Globus pallidus (tissue), 1 donor: ENCODE data around the gene SCIN.
"Not testable (repeated sequence)": the region's sequence is repeated elsewhere in the genome, so short reads cannot be mapped to it uniquely, and the experiment has no call there.

ENCODE experiments used
- DNase-seq: peaks from one replicate; pipeline ENCODE4 v3.0.0-alpha.2; 2015; ENCODE audit warnings: low spot score

SCIN gene

GRCh38 chr7:12647364-12648219 lies 77.1 kb downstream of the SCIN start:
- no peak for DNase-seq

GRCh38 chr7:12648704-12649261 lies 78.3 kb downstream of the SCIN start:
- DNase-seq, result no peak

DNA sequence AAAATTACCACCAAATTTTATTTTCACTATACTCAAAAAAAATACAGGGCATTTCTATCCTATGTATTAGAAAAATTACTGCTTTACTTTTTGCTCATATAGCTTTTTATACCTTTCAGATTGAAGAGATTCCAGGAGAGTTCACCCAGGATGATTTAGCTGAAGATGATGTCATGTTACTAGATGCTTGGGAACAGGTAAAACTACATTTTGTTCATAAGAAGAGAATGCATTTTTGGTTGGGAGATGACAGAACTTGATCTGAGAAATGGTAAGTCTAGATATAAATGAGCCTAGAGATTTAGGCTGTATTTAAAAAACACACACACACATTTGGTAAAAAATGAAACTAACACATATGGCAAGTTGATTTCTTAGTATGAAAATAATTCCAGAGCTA lies 78.8 kb downstream of the SCIN start:
- DNase-seq, result no peak

DNA sequence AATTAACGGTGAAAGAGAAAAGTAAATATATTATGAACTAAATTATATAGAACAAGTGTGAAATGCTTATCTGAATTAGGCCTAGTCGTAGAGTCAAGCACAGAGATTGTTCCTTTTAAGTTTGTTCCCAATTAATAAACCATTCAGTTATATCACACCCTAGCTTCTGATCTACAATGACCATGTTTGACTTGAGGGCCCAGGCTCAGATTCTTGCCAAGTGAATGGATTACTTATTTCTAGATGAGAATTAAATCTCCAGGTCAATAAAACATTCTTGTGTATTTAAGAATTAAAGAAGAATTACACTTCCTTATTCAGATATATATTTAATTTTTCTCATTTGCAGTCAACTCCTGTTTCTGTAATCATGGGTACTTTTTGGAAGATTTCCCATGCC lies 79.6 kb downstream of the SCIN start:
- no peak for DNase-seq

DNA sequence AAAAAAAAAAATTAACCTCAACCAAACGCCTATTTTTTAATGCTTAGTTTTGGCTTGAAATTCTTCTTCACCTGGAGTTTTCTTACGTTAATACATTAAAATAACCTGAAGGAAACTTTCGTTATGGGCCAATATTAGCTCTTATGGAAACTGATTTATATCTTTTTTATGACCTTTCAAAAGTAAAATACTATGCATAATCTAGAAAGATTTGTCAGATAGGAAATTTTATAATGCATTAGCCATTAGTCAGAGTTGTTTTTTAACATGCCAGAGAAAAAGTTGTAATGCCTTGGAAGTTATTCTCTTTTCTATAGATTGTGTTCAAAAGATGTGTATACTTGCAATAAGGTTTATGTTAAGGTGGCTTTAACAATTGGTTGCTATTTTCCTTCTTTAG lies 82.6 kb downstream of the SCIN start:
- no peak for DNase-seq

GRCh38 chr7:12653518-12653917 lies 83.0 kb downstream of the SCIN start:
- no peak for DNase-seq

- no peak for DNase-seq
Observed at GRCh38 chr7:12655161-12655560, 84.6 kb downstream of the SCIN start.

GRCh38 chr7:12660423-12660822 lies 89.9 kb downstream of the SCIN start:
- not testable (repeated sequence) for DNase-seq

DNA sequence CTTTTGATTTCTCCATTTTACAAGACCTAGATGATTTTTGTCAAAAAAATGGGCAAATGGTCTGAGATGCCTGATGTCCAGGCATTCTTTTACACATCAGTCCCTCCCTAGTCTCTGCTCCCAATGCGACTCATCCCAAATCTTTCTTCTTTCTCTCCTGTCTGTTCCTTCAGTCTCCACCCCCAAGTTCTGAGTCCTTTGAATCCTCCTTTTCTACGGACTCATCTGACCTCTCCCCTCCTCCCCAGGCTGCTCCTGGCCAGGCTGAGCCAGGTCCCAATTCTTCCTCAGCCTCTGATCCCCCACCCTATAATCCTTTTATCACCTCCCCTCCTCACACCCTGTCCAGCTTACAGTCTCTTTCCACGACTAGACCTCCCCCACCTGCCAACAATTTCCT lies 90.5 kb downstream of the SCIN start:
- not testable (repeated sequence) for DNase-seq

DNA sequence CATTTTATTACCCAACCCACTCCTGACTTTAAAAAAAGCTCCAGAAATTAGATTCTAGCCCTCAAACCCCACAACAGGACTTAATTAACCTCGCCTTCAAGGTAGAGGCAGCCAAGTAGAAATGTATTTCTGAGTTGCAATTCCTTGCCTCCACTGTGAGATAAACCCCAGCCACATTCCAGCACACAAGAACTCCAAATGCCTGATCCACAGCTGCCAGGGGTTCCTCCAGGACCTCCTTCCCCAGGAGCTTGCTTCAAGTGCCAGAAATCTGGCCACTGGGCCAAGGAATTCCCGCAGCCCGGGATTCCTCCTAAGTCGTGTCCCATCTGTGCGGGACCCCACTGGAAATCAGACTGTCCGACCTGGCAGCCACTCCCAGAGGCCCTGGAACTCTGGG lies 91.1 kb downstream of the SCIN start:
- DNase-seq, result no peak

DNA sequence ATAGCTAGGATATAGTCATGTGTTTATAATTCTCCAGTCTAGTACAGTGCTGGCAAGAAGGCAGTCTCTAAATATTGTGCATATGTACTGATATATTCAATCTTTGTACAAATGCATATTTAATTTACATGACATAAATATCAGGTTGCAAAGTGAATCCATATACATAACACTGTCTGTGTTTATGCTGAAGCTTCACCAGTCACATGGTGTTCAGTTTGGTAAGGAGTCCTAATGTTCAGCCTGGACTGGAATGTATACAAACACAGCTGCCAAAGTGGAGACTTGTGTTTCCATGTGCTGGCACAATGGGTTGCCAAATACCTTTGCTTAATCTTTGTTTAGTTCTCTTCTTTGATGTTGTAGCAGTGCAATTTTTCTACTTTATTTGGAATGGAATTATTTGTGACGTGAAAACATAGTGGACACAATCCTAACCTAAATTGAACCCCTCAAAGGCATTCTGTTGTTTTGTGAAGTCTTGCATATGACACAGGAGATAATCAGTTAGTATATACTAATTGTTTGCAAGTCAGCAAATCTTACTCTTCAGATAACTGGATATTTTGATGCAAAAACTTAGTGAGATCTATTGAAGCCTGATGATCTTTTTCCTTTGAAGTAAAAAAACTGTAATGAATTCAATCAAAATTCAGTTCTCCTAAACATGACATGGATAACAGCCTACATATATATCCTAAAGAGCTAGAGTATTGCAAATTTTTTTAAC lies 99.6 kb downstream of the SCIN start:
- no peak for DNase-seq

DNA sequence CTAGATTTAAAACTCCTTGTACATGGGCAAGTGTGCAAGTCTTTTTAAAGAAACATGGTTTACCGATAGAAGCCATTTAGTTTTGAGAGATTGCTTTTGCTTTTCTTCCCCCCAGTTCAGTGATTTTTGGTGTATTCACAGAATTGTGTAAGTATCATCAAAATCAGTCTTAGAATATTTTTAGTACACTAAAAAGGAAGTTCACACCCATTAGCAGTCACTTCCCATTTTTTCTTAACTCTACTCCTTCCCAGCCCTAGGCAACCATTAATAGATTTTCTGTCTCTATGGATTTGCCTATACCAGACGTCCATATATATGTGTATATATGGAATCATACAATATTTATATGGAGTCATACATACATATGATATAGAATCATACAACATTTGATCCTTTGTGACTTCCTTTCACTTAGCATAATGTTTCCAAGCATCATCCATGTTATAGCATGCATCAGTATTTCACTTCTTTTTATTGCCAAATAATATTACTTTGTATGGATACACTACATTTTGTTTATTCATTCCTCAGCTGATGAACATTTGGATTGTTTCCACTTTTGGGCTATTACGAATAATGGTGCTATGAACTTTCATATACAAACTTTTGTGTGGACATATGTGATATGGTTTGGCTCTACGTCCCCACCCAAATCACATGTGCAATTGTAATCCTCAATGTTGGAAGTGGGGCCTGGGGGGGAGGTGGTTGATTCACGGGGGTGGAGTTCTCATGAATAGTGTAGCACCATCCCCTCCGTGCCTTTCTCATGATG lies 100.4 kb downstream of the SCIN start:
- no peak for DNase-seq

GRCh38 chr7:12673436-12673835 lies 102.9 kb downstream of the SCIN start:
- DNase-seq, result not testable (repeated sequence)

DNA sequence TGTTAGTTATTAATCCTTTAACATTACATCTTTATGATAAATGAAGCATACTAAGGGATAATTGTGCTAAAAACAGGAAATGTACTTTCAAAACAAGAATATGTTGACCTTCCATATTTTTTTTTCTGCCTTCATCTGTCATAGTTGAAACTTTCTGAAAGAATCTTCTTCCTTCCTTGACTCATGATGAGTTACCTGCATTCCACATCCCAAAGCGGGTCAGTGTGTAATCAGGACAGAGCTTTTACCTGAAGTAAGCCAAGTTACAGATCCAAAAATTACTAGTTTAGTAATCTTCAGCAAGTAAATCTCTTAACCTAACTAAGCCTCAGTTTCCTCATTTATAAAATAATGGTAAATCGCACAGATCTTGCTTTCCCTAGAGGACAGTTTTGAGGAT lies 103.5 kb downstream of the SCIN start:
- no peak for DNase-seq

DNA sequence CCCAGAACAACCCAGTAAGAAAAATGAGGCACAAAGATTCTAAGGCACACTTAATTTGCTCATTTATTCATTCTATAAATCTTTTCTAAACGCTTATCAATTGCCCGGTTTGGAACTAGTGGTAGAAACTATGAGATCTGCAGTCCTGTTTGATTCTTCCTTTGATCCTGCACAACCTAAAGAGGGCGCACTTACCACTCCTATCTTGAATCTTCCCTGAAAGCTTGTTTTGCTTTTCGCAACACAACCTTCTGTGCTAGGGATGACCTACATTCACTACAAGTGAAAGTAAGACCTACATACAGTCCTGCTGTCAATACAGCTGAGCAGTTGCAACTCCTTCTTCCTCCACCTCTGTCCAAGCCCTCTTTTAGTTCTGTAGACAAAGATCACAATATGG lies 104.3 kb downstream of the SCIN start:
- no peak for DNase-seq

GRCh38 chr7:12683678-12684585 lies 113.4 kb downstream of the SCIN start:
- no peak for DNase-seq

GRCh38 chr7:12684733-12685132 lies 114.2 kb downstream of the SCIN start:
- DNase-seq, result no peak

- peak; percentile 54 for DNase-seq
Observed at GRCh38 chr7:12685550-12685949, 115.0 kb downstream of the SCIN start.

GRCh38 chr7:12686234-12686890 lies 115.8 kb downstream of the SCIN start:
- peak; percentile 80 for DNase-seq

- DNase-seq, result peak; percentile 98
Observed at GRCh38 chr7:12686891-12687717, 116.6 kb downstream of the SCIN start, which contains the start of gene ARL4A. Gene ARL4A, plus strand, starts transcription at chr7:12687633. Its CDS starts 622 bp downstream, at chr7:12688255.
